Stomach (tissue), 4 donors: ENCODE measurements around the gene HK3.
"Not testable (repeated sequence)": the region's sequence is repeated elsewhere in the genome, so short reads cannot be mapped to it uniquely, and the experiment has no call there.

Source experiments
- EP300 ChIP-seq: sonication (generic); formaldehyde crosslinking; IDR thresholded peaks from one replicate; pipeline ENCODE4 v1.6.1; 2017; ENCODE audit warnings: antibody characterized with exemption
- POLR2A ChIP-seq, 4 donors: fragments of 450-650 bp; IDR thresholded peaks; one replicate each; pipeline ENCODE4 v1.6.1; 2016; ENCODE audit warnings: antibody characterized with exemption in 4 of 4, control low read depth in 2 of 4, mild to moderate bottlenecking in 1 of 4, moderate library complexity in 1 of 4
- POLR2AphosphoS5 ChIP-seq, 3 donors: sonication (generic); formaldehyde crosslinking; IDR thresholded peaks; one replicate each; pipeline ENCODE4 v1.6.1; 2016; ENCODE audit warnings: antibody characterized with exemption in 3 of 3
- TF ChIP-seq, protein P1 (sequence below), 7 experiments: fragments of 450-650 bp in 4 of 7; fragments of 200-600 bp in 3 of 7; sonication (generic) in 3 of 7; IDR thresholded peaks; one replicate each; pipeline ENCODE4 v1.5.1; 2016 to 2019; ENCODE audit warnings: antibody characterized with exemption in 7 of 7, control low read depth in 2 of 7, mild to moderate bottlenecking in 1 of 7

GRCh38 chr5:176873011-176873410 is 26.1 kb downstream of the HK3 start:
- TF ChIP-seq, protein P1, sequence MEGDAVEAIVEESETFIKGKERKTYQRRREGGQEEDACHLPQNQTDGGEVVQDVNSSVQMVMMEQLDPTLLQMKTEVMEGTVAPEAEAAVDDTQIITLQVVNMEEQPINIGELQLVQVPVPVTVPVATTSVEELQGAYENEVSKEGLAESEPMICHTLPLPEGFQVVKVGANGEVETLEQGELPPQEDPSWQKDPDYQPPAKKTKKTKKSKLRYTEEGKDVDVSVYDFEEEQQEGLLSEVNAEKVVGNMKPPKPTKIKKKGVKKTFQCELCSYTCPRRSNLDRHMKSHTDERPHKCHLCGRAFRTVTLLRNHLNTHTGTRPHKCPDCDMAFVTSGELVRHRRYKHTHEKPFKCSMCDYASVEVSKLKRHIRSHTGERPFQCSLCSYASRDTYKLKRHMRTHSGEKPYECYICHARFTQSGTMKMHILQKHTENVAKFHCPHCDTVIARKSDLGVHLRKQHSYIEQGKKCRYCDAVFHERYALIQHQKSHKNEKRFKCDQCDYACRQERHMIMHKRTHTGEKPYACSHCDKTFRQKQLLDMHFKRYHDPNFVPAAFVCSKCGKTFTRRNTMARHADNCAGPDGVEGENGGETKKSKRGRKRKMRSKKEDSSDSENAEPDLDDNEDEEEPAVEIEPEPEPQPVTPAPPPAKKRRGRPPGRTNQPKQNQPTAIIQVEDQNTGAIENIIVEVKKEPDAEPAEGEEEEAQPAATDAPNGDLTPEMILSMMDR (IDR thresholded peaks at IDR 0.05) = not testable (repeated sequence)
- not testable (repeated sequence) for TF ChIP-seq EP300; POLR2A (IDR thresholded peaks at IDR 0.05); POLR2AphosphoS5 (IDR thresholded peaks at IDR 0.05)
